NCI-H128 (cell line): Measurements from ENCODE around the gene NR3C2.
"Not testable (repeated sequence)": the region's sequence is repeated elsewhere in the genome, so short reads cannot be mapped to it uniquely, and the experiment has no call there.

Source experiments
- DNase-seq: peaks from one replicate; lab custom pipeline; 2025; ENCODE audit not compliant: unreplicated experiment; lab: John Stamatoyannopoulos, UW

NR3C2 gene

DNA sequence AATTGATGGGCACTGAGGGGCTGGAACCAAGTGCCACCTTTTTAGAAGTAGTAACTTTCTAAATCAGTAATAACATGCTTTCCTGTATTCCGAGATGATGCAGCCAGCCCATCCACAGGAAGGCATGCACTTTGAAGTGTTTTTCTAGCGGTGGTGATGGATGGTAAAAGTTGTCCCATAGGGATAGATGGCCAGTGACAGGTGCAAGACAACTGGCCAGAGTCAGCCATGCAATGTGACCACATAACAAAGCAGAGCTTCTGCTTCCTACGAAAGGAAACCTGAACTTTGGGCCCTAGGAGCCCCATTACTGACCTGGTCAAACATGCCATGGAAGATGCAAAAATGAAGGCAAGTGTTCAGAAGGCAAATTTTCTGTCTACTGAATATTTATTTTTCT lies 72.3 kb downstream of the NR3C2 start:
- no peak for DNase-seq

GRCh38 chr4:148367756-148368155 lies 74.5 kb downstream of the NR3C2 start:
- no peak for DNase-seq

- no peak for DNase-seq
Observed at GRCh38 chr4:148366251-148366650, 76.0 kb downstream of the NR3C2 start.

DNA sequence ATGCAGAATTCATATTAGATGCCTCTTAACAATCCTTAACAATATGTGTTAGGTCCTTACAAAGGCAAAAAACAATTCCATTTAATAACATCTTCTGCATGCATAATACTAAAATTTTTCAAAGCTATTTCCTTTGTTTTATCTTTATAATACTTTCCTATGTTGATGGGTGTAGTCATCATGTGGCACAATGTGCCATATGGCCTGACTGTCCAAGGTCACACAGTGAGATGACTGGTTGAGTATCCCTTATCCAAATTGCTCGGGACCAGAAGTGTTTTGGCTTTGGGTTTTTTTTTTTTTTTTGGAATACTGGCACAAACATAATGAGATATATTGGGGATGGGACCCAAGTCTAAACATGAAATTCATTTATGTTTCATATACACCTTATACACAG lies 77.7 kb downstream of the NR3C2 start:
- no peak for DNase-seq

DNA sequence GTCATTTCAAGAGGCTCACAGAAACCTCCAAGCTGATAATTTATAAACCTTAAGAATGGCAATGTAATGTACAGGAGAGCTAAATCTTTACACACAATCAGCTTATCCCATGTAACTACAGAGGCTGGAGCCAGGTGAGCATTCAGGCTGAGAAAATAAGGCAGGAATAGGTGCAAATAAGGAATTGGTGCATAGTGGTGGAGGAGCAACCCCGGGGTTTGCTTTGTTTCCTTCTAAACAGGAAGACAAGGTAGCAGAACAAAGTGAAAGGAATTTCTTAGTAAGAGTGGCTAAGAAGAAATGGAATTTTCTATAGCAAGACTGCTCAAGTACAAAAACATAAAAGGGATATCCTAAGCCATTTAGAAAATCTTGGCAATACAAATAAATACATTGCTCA lies 82.4 kb downstream of the NR3C2 start:
- no peak for DNase-seq

DNA sequence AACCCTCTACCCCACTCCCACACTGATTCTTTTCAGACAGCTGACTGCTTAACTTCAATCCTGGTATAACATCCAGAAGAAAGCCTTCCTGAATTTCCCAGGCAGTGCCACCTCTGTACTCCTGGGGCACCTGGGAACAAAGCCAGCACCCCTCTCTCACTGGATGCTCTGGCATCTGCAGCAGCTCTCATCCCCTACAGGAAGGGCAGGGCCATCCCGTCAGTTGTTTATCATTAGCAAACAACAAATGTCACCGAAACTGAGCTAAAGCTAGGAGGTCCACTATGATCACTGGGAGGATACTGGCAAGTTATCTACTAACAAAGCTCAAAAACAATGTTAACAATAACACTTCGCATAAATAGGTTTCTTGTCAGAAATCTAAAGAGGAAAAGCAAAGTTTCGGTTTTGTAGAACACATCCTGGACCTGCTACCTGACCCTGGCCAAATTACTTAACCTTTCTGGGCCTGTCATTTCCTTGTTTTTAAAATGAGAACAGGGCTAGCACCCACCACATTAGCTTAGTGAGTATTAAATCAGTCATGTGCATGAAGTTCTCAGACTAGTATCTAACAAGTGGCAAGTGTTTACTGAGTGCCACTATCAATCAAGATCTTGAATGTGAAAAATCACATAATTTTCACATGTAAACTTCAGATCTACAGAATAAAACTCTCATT lies 86.6 kb downstream of the NR3C2 start:
- DNase-seq, result no peak

- no peak for DNase-seq
Observed at GRCh38 chr4:148354186-148354585, 88.0 kb downstream of the NR3C2 start.

DNA sequence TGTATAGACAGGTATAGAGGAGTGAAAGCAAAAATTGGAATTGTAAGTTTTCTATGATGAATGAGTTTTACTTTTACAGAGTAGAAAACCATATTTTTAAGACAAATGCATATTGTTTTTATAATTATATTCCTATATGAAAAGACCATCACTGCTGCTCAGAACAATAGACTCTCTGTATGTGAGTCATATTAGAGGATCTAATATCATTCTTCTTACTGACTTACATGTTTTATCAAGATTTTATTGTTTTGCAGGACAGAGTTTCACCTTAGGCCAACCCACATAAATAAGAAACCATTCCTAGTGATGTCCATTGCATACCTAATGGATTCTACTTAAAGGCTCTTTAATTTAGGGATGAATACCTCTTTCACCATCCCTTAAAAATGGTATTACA lies 88.6 kb downstream of the NR3C2 start:
- DNase-seq, result no peak

GRCh38 chr4:148349153-148349552 lies 93.1 kb downstream of the NR3C2 start:
- no peak for DNase-seq

GRCh38 chr4:148346657-148347056 lies 95.6 kb downstream of the NR3C2 start:
- DNase-seq, result no peak

DNA sequence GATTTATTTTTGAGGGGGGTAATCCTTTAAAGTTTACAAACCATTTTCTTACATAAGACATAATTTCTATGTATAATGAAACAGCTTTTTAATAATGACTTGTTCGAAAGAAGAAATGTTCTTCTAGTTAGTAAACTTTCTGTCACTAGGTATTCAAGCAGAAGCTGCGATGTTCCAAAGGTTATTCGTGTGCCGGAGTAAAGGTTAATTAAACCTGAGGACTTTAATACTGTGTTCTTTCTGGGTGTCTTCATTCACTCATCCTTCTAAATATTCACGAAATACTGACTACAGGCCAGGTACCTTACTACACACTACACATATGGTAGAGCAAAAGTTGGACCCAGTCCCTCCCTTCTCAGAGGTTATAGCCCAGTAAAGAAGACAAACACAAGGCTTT lies 96.7 kb downstream of the NR3C2 start:
- DNase-seq, result no peak

GRCh38 chr4:148344941-148345340 lies 97.3 kb downstream of the NR3C2 start:
- DNase-seq, result no peak

- no peak for DNase-seq
Observed at GRCh38 chr4:148344352-148344751, 97.9 kb downstream of the NR3C2 start.

GRCh38 chr4:148341980-148342800 lies 100.0 kb downstream of the NR3C2 start:
- no peak for DNase-seq

DNA sequence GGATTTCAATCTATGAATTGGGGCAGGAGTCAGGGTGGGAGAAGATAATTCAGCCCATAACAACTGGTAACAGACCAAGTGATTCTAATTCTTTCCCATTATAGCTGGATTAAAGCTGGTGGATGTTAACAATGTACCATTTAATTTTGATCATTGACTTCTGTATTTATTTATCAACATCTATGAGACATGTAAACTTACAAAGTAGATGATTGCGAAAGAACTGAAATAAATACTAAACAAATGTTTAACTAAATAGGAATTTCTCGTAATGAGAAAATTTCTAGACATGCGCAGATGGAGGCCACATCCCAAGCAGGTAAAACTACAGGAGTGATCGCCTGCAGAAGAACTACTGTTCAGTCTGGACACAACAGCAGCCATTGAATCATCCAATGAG lies 107.1 kb downstream of the NR3C2 start:
- DNase-seq, result no peak

DNA sequence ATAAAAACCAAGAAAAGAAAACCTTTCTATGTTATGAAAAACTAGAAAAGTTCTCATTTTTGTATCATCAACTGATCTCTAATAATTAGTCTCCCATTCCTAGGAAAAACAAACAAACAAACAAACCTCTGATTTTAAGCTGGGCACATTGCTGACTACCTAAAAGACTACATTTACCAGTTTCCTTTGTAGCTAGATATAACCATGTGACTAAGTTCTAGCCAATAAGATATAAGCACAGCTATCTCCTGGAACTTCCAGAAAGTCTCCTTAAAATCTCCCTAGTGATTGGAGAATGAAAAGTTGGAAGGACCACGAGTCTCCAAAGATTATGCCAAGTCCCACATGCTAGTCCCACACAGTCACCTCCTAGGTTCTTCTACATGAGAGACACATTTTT lies 108.9 kb downstream of the NR3C2 start:
- DNase-seq, result no peak

GRCh38 chr4:148332486-148332885 lies 109.7 kb downstream of the NR3C2 start:
- DNase-seq, result no peak

DNA sequence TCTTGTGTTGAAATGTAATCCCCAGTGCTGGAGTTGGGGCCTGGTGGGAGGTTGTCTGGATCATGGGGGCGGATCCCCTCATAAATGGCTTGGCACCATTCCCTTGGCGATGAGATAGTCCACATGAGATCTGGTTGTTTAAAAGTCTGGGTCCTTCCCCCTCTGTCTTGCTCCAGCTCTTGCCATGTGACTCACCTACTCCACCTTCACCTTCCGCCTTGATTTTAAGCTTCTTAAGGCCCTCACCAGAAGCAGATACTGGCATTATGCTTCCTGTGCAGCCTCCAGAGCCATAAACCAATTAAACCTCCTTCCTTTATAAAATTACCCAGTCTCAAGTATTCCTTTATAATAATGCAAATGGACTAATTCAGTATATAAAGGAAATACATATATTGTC lies 111.5 kb downstream of the NR3C2 start:
- DNase-seq, result no peak

DNA sequence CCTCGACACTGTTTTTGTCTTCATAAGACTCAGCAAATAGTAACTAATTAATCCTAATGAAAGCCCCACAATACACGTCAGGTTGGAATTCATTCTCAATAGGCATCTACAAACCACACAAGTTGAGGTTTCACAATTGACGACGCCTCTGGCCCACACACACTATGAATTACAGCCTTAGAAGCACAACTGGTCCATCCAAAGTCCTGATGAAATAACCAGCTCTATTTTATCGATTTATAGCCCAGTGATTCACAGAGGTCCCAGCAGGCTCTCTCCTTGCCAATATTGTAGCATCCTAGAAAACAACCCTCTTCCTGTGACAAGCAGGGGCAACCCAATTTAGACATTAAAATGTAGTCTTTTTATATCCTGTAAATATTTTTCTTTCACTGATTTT lies 112.1 kb downstream of the NR3C2 start:
- no peak for DNase-seq

GRCh38 chr4:148329751-148330150 lies 112.5 kb downstream of the NR3C2 start:
- no peak for DNase-seq

DNA sequence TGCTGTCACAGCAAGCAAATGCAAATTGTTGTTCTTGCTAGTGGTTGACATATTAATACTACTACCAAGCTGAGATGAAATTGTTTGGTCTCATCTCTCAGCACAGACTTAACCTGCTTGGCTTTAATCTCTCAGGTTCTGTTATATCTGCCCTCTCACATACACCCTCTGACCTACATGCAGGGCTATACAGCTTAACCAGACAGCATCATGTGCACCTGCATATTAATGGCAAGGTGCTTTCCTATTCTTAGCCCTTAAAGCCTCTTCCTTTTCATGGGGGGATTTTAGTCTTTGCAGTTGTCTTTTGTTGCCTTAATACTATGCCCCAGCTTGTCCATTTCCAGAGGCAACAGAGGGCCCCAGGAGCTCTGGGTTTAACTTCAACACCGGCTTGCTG lies 114.5 kb downstream of the NR3C2 start:
- no peak for DNase-seq

DNA sequence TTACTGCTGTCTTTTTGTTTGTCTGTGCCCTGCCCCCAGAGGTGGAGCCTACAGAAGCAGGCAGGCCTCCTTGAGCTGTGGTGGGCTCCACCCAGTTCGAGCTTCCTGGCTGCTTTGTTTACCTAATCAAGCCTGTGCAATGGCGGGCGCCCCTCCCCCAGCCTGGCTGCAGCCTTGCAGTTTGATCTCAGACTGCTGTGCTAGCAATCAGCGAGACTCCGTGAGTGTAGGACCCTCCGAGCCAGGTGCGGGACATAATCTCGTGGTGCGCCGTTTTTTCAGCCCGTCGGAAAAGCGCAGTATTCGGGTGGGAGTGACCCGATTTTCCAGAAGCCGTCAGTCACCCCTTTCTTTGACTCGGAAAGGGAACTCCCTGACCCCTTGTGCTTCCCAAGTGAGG lies 118.9 kb downstream of the NR3C2 start:
- not testable (repeated sequence) for DNase-seq

- DNase-seq, result no peak
Observed at GRCh38 chr4:148315049-148315448, 127.2 kb downstream of the NR3C2 start.
